ENCODE measurements around the gene TIAM1. TPM values are rescaled to one million over a fixed set of nuclear protein-coding genes. Genes with fewer than 3 reads are reported as not detected.

The TIAM1 gene
- total RNA-seq, 2 experiments from 2014 or later, result 15.0 to 25.1 TPM

- ChIA-PET CTCF (ENCODE audit: unreplicated experiment) (no interaction called here), POLR2A (no interaction called here)
- no peak overlapping the region for H3K27ac ChIP-seq (ENCODE audit: low read depth, low read length, poor library complexity, severe bottlenecking)
- intact Hi-C loops (cut with micrococcal nuclease; ENCODE audit: unreplicated experiment), result no loop called here
- no peak for DNase-seq (ENCODE audit: low spot score)
- no peaks in the 10 kb centered on the region; the same call in 1 of the 2 replicates for H3K9me3 ChIP-seq (ENCODE audit: low read length)
- no peak overlapping the region for H3K4me3 ChIP-seq (ENCODE audit: low read depth, low read length, poor library complexity, severe bottlenecking)
- TF ChIP-seq CTCF (conservative IDR thresholded peaks at IDR 0.05; ENCODE audit: low read length), result no peak
- TF ChIP-seq EZH2phosphoT487 (IDR thresholded peaks at IDR 0.05; ENCODE audit: borderline replicate concordance, low read depth, low read length), result no peak
- H3K79me2 ChIP-seq (ENCODE audit: insufficient read depth, low read depth, low read length), result no peaks in the 10 kb centered on the region
- H3K9me2 ChIP-seq (ENCODE audit: insufficient read depth, low read length), result no peaks in the 10 kb centered on the region; the same call in 1 of the 2 replicates
- H3K4me1 ChIP-seq (ENCODE audit: insufficient read depth, low read length, poor library complexity, severe bottlenecking), result no peaks in the 10 kb centered on the region
- no peak overlapping the region for H2AFZ ChIP-seq (ENCODE audit: low read length)
- BruUV-seq (replicated peaks), result no TSS peak
- no peaks in the 10 kb centered on the region for H4K20me1 ChIP-seq (ENCODE audit: insufficient read depth, low read length)
- no peaks in the 10 kb centered on the region for H3K36me3 ChIP-seq (ENCODE audit: insufficient read depth, low read length)
- H3K4me2 ChIP-seq (ENCODE audit: low read length), result no peak overlapping the region
Observed at GRCh38 chr21:31092832-31093625, 251.0 kb downstream of the TIAM1 start.

GRCh38 chr21:31090376-31090775 lies 253.7 kb downstream of the TIAM1 start:
- DNase-seq (ENCODE audit: low spot score), result no peak
- no peaks in the 10 kb centered on the region; the same call in 1 of the 2 replicates for H3K9me3 ChIP-seq (ENCODE audit: low read length)
- no peaks in the 10 kb centered on the region for H3K36me3 ChIP-seq (ENCODE audit: insufficient read depth, low read length)
- no peaks in the 10 kb centered on the region for H4K20me1 ChIP-seq (ENCODE audit: insufficient read depth, low read length)
- no peak overlapping the region for H3K4me2 ChIP-seq (ENCODE audit: low read length)
- intact Hi-C loops (cut with micrococcal nuclease; ENCODE audit: unreplicated experiment), result no loop called here
- no peaks in the 10 kb centered on the region for H3K79me2 ChIP-seq (ENCODE audit: insufficient read depth, low read depth, low read length)
- ChIA-PET CTCF (ENCODE audit: unreplicated experiment) (no interaction called here), POLR2A (interaction anchor here (0.7 kb wide), 1 partner anchor 428 kb away, joined by 3 read pairs; no protein-coding TSS in a partner anchor)
- no peak overlapping the region for H3K4me3 ChIP-seq (ENCODE audit: low read depth, low read length, poor library complexity, severe bottlenecking)
- H3K4me1 ChIP-seq (ENCODE audit: insufficient read depth, low read length, poor library complexity, severe bottlenecking), result no peaks in the 10 kb centered on the region
- TF ChIP-seq CTCF (conservative IDR thresholded peaks at IDR 0.05; ENCODE audit: low read length) (no peak), EZH2phosphoT487 (IDR thresholded peaks at IDR 0.05; ENCODE audit: borderline replicate concordance, low read depth, low read length) (no peak)
- no peak overlapping the region for H2AFZ ChIP-seq (ENCODE audit: low read length)
- BruUV-seq (replicated peaks), result no TSS peak
- H3K27ac ChIP-seq (ENCODE audit: low read depth, low read length, poor library complexity, severe bottlenecking), result no peak overlapping the region
- no peaks in the 10 kb centered on the region; the same call in 1 of the 2 replicates for H3K9me2 ChIP-seq (ENCODE audit: insufficient read depth, low read length)

GRCh38 chr21:31088474-31088751 lies 255.6 kb downstream of the TIAM1 start:
- TF ChIP-seq CTCF (conservative IDR thresholded peaks at IDR 0.05; ENCODE audit: low read length) (no peak; the same call in 1 of the 2 replicates), EZH2phosphoT487 (IDR thresholded peaks at IDR 0.05; ENCODE audit: borderline replicate concordance, low read depth, low read length) (no peak)
- no TSS peak for BruUV-seq (replicated peaks)
- no peak for DNase-seq (ENCODE audit: low spot score)
- no peaks in the 10 kb centered on the region for H3K36me3 ChIP-seq (ENCODE audit: insufficient read depth, low read length)
- no peak overlapping the region for H2AFZ ChIP-seq (ENCODE audit: low read length)
- H3K9me3 ChIP-seq (ENCODE audit: low read length), result no peaks in the 10 kb centered on the region
- H3K27ac ChIP-seq (ENCODE audit: low read depth, low read length, poor library complexity, severe bottlenecking), result no peak overlapping the region
- no peak overlapping the region for H3K4me3 ChIP-seq (ENCODE audit: low read depth, low read length, poor library complexity, severe bottlenecking)
- no peaks in the 10 kb centered on the region for H3K79me2 ChIP-seq (ENCODE audit: insufficient read depth, low read depth, low read length)
- intact Hi-C loops (cut with micrococcal nuclease; ENCODE audit: unreplicated experiment), result no loop called here
- ChIA-PET POLR2A (no interaction called here), CTCF (ENCODE audit: unreplicated experiment) (interaction anchor here (0.7 kb wide), 1 partner anchor 255 kb away, joined by 3 read pairs; no protein-coding TSS in a partner anchor)
- H3K4me1 ChIP-seq (ENCODE audit: insufficient read depth, low read length, poor library complexity, severe bottlenecking), result no peaks in the 10 kb centered on the region
- H4K20me1 ChIP-seq (ENCODE audit: insufficient read depth, low read length), result no peaks in the 10 kb centered on the region
- no peaks in the 10 kb centered on the region; the same call in 1 of the 2 replicates for H3K9me2 ChIP-seq (ENCODE audit: insufficient read depth, low read length)
- H3K4me2 ChIP-seq (ENCODE audit: low read length), result no peak overlapping the region
